HG03378 (cell line): ENCODE measurements around the gene SLC6A16.

Experiments used
- ATAC-seq: cut with Tn5 transposase; IDR thresholded peaks from one replicate; pipeline ENCODE4 v1.9.1; 2021; ENCODE audit warnings: mild to moderate bottlenecking, moderate library complexity; ENCODE audit not compliant: unreplicated experiment

Gene SLC6A16

GRCh38 chr19:49347191-49347590 is 22.2 kb upstream of the SLC6A16 start:
- no peak for ATAC-seq

GRCh38 chr19:49344505-49345423 is 19.8 kb upstream of the SLC6A16 start:
- ATAC-seq, result no peak

- no peak for ATAC-seq
Observed at GRCh38 chr19:49343123-49343522, 18.1 kb upstream of the SLC6A16 start.

GRCh38 chr19:49342291-49342721 is 17.3 kb upstream of the SLC6A16 start:
- no peak for ATAC-seq

- ATAC-seq, result no peak
Observed at GRCh38 chr19:49340865-49341718, 16.1 kb upstream of the SLC6A16 start.

- ATAC-seq, result peak; percentile 56
Observed at GRCh38 chr19:49340069-49340864, 15.3 kb upstream of the SLC6A16 start.

GRCh38 chr19:49339301-49340068 is 14.5 kb upstream of the SLC6A16 start:
- no peak for ATAC-seq

- no peak for ATAC-seq
Observed at GRCh38 chr19:49338691-49339300, 13.8 kb upstream of the SLC6A16 start.

GRCh38 chr19:49338023-49338677 is 13.2 kb upstream of the SLC6A16 start:
- ATAC-seq, result no peak

- ATAC-seq, result no peak
Observed at GRCh38 chr19:49337267-49338022, 12.5 kb upstream of the SLC6A16 start.

GRCh38 chr19:49336482-49337266 is 11.7 kb upstream of the SLC6A16 start:
- ATAC-seq, result no peak

GRCh38 chr19:49335784-49336481 is 10.9 kb upstream of the SLC6A16 start:
- no peak for ATAC-seq

- ATAC-seq, result no peak
Observed at GRCh38 chr19:49335071-49335783, 10.2 kb upstream of the SLC6A16 start, which contains the start of gene CD37. Gene CD37, plus strand, starts transcription at chr19:49335406. Its CDS starts 135 bp downstream, at chr19:49335541.

- ATAC-seq, result peak; percentile 32
Observed at GRCh38 chr19:49333811-49334288, 8.9 kb upstream of the SLC6A16 start.

GRCh38 chr19:49333418-49333805 is 8.4 kb upstream of the SLC6A16 start:
- peak; percentile 12 for ATAC-seq
